Renal pelvis (tissue), 4 donors: ENCODE results near the gene ZDHHC23. TPM values are rescaled to one million over a fixed set of nuclear protein-coding genes. Genes with fewer than 3 reads are reported as not detected.

Experiments used
- DNase-seq: peaks from one replicate; pipeline ENCODE4 v3.0.0-alpha.2; 2013
- polyA plus RNA-seq, 3 donors: library from polyadenylated mRNA; unstranded; fragments of 120-200 nt; gene quantifications; one replicate each; pipeline ENCODE4 v1.2.1, GENCODE V29; 2013; ENCODE audit not compliant: insufficient read length in 3 of 3

The ZDHHC23 gene
- polyA plus RNA-seq, 3 donors, result 9.0 to 16.7 (median 14.2) TPM

- no peak for DNase-seq
Measured at GRCh38 chr3:113985541-113985940, 37.7 kb downstream of the ZDHHC23 start.

GRCh38 chr3:114005481-114005880 lies 57.7 kb downstream of the ZDHHC23 start:
- DNase-seq, result no peak

GRCh38 chr3:114011059-114011797 lies 63.4 kb downstream of the ZDHHC23 start:
- DNase-seq, result no peak

Other genes with a start within 250 kb of the ZDHHC23 start
- gene NAA50, start 201.8 kb upstream of the ZDHHC23 start, polyA plus RNA-seq, result 100 to 1,000 TPM; 128 to 135 (median 132) TPM
- 10 to 100 TPM; 72.6 to 99.9 (median 77.0) TPM for gene ATP6V1A, start 201.0 kb upstream of the ZDHHC23 start, polyA plus RNA-seq
- gene GRAMD1C, start 109.2 kb upstream of the ZDHHC23 start, polyA plus RNA-seq, result 10 to 100 TPM; 19.0 to 25.2 (median 23.5) TPM
- gene CCDC191, start 108.5 kb downstream of the ZDHHC23 start, polyA plus RNA-seq, result 10 to 100 TPM; 13.4 to 31.5 (median 24.3) TPM
- gene QTRT2, start 108.7 kb downstream of the ZDHHC23 start, polyA plus RNA-seq, result 10 to 100 TPM; 22.9 to 34.2 (median 30.4) TPM
- not detected for gene DRD3, start 231.0 kb downstream of the ZDHHC23 start, polyA plus RNA-seq